ENCODE results near the gene RPRD1B. TPM values are rescaled to one million over a fixed set of nuclear protein-coding genes. Genes with fewer than 3 reads are reported as not detected.

RPRD1B gene
- total and polyA plus RNA-seq, 2 of the 8 experiments (the other 6 are each of a cell fraction or from before 2014, with no cell fraction given) = 10.3 to 20.9 TPM

DNA sequence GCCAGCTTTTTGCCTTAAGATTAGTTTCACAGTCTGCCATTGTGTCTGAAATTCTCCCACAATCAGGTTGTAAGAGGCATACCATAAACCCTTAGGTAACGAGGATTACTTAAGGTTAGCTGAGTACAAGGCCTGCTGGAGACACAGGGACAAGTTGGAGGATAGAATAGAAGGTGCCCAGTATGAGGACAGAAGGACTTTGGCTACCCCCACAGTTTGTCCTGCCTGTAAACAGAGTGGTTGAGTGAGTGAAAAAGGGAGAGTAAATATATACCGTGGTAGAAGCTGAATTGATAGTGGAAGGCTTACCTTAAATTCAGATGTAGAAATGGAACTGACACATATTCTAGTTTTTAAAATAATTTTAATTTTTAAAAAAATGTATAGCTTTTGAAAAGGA lies 19.3 kb downstream of the RPRD1B start:
- Histone ChIP-seq H2BK120ac (replicated peaks; ENCODE audit: low read depth, low read length) (no peak overlapping the region), H3K23me2 (ENCODE audit: low read depth, low read length) (no peaks in the 10 kb centered on the region), H4K5ac (ENCODE audit: insufficient read length, low read depth, low read length) (no peak overlapping the region), H2AK5ac (ENCODE audit: low read depth, low read length) (no peak overlapping the region), H3K36me3 (ENCODE audit: control insufficient read depth in 2 of 4, insufficient read depth in 4 of 4, low read length in 3 of 4) (peaks cover 5 to 25% (median 12%) of the 10 kb centered on the region in 4 experiments; a peak in 7 of 8 replicates), H3K79me2 (ENCODE audit: control insufficient read depth in 1 of 2, insufficient read depth in 2 of 2, low read length in 2 of 2) (peaks cover 0 to 57% of the 10 kb centered on the region in 2 experiments; a peak in 2 of 4 replicates), H2AFZ (ENCODE audit: low read length) (no peak overlapping the region), H3K56ac (replicated peaks; ENCODE audit: insufficient read length, low read depth, low read length) (no peak overlapping the region), H3K23ac (ENCODE audit: insufficient read length) (no peak overlapping the region), H3K4me2 (ENCODE audit: insufficient read depth in 1 of 2, low read depth in 2 of 2, low read length in 2 of 2) (no peak overlapping the region), H3K4me1 (replicated peaks in 1 of 4; ENCODE audit: control insufficient read depth in 3 of 4, insufficient read depth in 4 of 4, low read length in 3 of 4) (no peaks in the 10 kb centered on the region), H4K20me1 (replicated peaks in 1 of 2; ENCODE audit: control insufficient read depth in 1 of 2, insufficient read depth in 2 of 2, low read length in 2 of 2) (peaks cover 4 to 12% of the 10 kb centered on the region in 2 experiments), H3K18ac (ENCODE audit: extremely low read depth, low read length) (no peak overlapping the region), H2BK20ac (ENCODE audit: low read length) (no peak overlapping the region), H3K9ac (replicated peaks in 1 of 4; ENCODE audit: extremely low read depth in 1 of 4, low read depth in 3 of 4, low read length in 3 of 4) (no peak overlapping the region), H2BK5ac (ENCODE audit: low read depth, low read length) (no peak overlapping the region), H2BK15ac (ENCODE audit: low read length) (no peak overlapping the region), H3K4me3 (ENCODE audit: extremely low read depth in 1 of 4, insufficient read depth in 2 of 4, low read depth in 3 of 4, low read length in 4 of 4) (no peak overlapping the region), H4K8ac (ENCODE audit: extremely low read depth, insufficient read depth, low read length) (no peak overlapping the region), H2BK12ac (ENCODE audit: low read depth, low read length) (no peak overlapping the region), H3K4ac (replicated peaks; ENCODE audit: insufficient read length, low read depth, low read length) (no peak overlapping the region), H3K14ac (ENCODE audit: insufficient read length) (no peak overlapping the region), H3K9me3 (ENCODE audit: insufficient read depth in 2 of 2, low read depth in 1 of 2, low read length in 1 of 2) (no peaks in the 10 kb centered on the region), H4K91ac (replicated peaks; ENCODE audit: insufficient read length, low read length) (no peak overlapping the region), H3K27ac (ENCODE audit: low read depth, low read length) (no peak overlapping the region), H3K27me3 (replicated peaks in 1 of 4; ENCODE audit: control insufficient read depth in 3 of 4, extremely low read depth in 1 of 4, insufficient read depth in 3 of 4, low read length in 3 of 4) (no peaks in the 10 kb centered on the region), H3K79me1 (ENCODE audit: low read depth, low read length) (peaks cover 2% of the 10 kb centered on the region; the same call in 1 of the 2 replicates)
- 90% methylated on average over 2 of the region's 2 CpGs; no CpG with 5 or more reads in 1 of the 2 experiments for WGBS, 2 experiments (ENCODE audit: extremely low coverage in 1 of 2, insufficient coverage in 1 of 2, insufficient read length in 1 of 2, insufficient replicate concordance in 2 of 2, low coverage in 1 of 2, low lambda C conversion rate in 2 of 2, missing lambda C conversion rate in 1 of 2)
- CTCF ChIA-PET (ENCODE audit: partially characterized antibody) = interaction anchor here (0.6 to 9.9 kb wide), 8 partner anchors 9 to 649 kb away, joined by 3 to 134 read pairs (median 4); no protein-coding TSS in a partner anchor
- DNase-seq (ENCODE audit: low read depth in 1 of 2, low spot score in 2 of 2) (no peak), FAIRE-seq (no peak)
- POLR2A ChIA-PET (ENCODE audit: partially characterized antibody) = interaction anchor here (1.0 to 1.2 kb wide), 3 partner anchors 10 to 19 kb away, joined by 3 to 7 read pairs (median 4); partner anchors contain the start of genes RPRD1B and TTI1
- TF ChIP-seq CREB1 (IDR thresholded peaks at IDR 0.05) (no peak), MAFK (IDR thresholded peaks at IDR 0.05; ENCODE audit: low read depth, low read length) (no peak), SIRT6 (IDR thresholded peaks at IDR 0.05; ENCODE audit: low read length) (no peak), TCF12 (IDR thresholded peaks at IDR 0.05; ENCODE audit: low read depth, low read length) (no peak), KDM1A (IDR thresholded peaks at IDR 0.05; ENCODE audit: borderline replicate concordance, low read length) (no peak), BRCA1 (IDR thresholded peaks at IDR 0.05; ENCODE audit: low read depth, low read length) (no peak), HDAC2 (IDR thresholded peaks at IDR 0.05; ENCODE audit: borderline replicate concordance in 1 of 2, low read depth in 2 of 2, low read length in 2 of 2) (no peak), CHD1 (IDR thresholded peaks at IDR 0.05; ENCODE audit: low read depth, low read length) (no peak), BCL11A (IDR thresholded peaks at IDR 0.05; ENCODE audit: low read depth in 2 of 2, low read length in 2 of 2) (no peak), POU5F1 (IDR thresholded peaks at IDR 0.05; ENCODE audit: low read depth, low read length) (no peak), SP4 (IDR thresholded peaks at IDR 0.05; ENCODE audit: low read length) (no peak), SIN3A (conservative IDR thresholded peaks at IDR 0.05 in 1 of 2, IDR thresholded peaks at IDR 0.05 in 1 of 2; ENCODE audit: low read depth in 1 of 2, low read length in 2 of 2) (no peak), RAD21 (IDR thresholded peaks at IDR 0.05 in 1 of 2, conservative IDR thresholded peaks at IDR 0.05 in 1 of 2; ENCODE audit: low read depth in 2 of 2, low read length in 2 of 2) (no peak)
- TF ChIP-seq, protein P1, sequence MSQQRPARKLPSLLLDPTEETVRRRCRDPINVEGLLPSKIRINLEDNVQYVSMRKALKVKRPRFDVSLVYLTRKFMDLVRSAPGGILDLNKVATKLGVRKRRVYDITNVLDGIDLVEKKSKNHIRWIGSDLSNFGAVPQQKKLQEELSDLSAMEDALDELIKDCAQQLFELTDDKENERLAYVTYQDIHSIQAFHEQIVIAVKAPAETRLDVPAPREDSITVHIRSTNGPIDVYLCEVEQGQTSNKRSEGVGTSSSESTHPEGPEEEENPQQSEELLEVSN (IDR thresholded peaks at IDR 0.05) = no peak
